ENCODE measurements around the gene PLEKHH1.

- TF ChIP-seq CTCF (conservative IDR thresholded peaks at IDR 0.05 in 1 of 2, IDR thresholded peaks at IDR 0.05 in 1 of 2; ENCODE audit: extremely low read depth in 1 of 2, insufficient read depth in 1 of 2, low read depth in 1 of 2, low read length in 2 of 2) (no peak), EZH2 (IDR thresholded peaks at IDR 0.05; ENCODE audit: borderline replicate concordance, low read length) (no peak)
Measured at GRCh38 chr14:67500981-67501380, 32.1 kb upstream of the PLEKHH1 start.

Measured in mammary epithelial cell (primary cell).